ENCODE results near the gene SCARB2. TPM values are rescaled to one million over a fixed set of nuclear protein-coding genes. Genes with fewer than 3 reads are reported as not detected.

SCARB2 gene
- total RNA-seq, 2 experiments from 2014 or later: 8.9 to 15.6 TPM

DNA sequence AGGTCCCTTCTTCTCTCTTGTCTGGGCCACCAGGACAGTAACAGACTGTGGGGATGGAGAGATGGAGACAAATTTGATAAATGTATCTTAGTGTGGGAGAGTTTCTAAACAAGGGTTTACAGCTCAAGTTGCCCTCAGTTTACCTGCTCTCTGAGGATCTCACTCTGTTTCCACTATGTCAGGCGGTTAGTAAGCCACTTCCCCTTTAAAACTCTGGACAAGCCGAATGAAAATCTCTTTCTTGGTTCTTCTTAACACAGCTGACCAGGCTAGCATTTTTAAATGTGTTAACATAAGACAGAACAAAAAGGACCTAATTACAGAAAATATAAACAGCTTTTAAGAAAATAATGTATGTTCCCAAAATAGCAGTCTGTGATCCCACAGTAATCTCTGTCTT, 2.9 kb upstream of the SCARB2 start:
- peaks cover 34% of the 10 kb centered on the region for H3K4me1 Mint-ChIP-seq
- CTCF ChIA-PET: interaction anchor here (1.0 kb wide), 1 partner anchor 36 kb away, joined by 3 read pairs; no protein-coding TSS in a partner anchor
- ATAC-seq (no peak), DNase-seq (no peak)
- H3K27me3 Mint-ChIP-seq: peaks cover 5% of the 10 kb centered on the region
- peaks cover 2% of the 10 kb centered on the region for H3K36me3 Mint-ChIP-seq
- no peak overlapping the region for H3K27ac Mint-ChIP-seq
- H3K9me3 Mint-ChIP-seq (ENCODE audit: low read depth): no peaks in the 10 kb centered on the region
- no peak overlapping the region for H3K4me3 Mint-ChIP-seq

DNA sequence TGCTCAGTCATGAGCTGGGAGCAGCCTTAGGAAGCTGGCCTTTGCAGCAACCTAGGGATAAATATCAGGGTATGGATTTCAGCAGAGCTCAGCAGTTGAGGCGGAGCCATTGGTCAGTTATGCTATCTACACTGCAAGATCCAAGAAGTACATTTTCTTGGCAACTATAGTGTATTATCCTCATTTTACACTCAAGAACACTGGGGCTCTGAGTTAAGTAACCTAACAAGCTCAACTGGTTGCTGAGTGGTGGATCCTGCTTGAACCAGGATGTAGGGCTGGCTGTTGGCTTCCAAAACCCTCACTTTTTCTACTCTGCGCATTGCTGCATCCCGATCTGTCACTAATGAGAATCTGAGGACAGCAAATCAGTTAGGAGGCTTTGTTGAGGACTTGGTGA, 1.5 kb upstream of the SCARB2 start:
- CTCF ChIA-PET: interaction anchor here (0.7 to 2.1 kb wide), 4 partner anchors 15 to 289 kb away, joined by 3 to 10 read pairs (median 4); no protein-coding TSS in a partner anchor
- Mint-ChIP-seq H3K27ac (no peak overlapping the region), H3K27me3 (peaks cover 5% of the 10 kb centered on the region), H3K4me1 (peaks cover 39% of the 10 kb centered on the region), H3K9me3 (ENCODE audit: low read depth) (no peaks in the 10 kb centered on the region), H3K36me3 (peaks cover 2% of the 10 kb centered on the region), H3K4me3 (no peak overlapping the region)
- ATAC-seq (no peak), DNase-seq (no peak)

DNA sequence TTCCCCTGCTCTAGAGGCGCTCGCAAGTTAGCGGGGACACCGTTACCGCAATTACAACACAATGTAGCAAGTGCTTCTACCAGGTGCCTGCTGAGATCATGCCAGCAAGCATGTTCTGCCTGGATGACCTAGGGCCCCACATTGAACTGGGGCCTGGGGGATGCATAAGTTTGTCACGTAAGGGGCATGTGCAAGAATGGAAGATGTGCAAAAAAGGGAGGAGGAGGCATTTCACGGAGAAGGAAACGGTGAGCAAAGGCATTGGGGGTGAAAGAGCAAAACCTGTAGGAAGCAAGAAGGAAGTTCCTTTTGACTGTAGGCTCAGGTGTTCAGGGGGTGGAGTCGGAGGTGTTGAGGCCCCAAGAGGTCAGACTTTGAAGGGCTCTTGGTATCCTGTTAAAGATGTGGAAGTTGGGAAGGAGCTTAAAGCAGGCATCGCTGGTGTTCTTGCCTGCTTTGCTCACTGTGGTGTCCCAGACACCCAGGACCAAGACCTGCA, 602 bp upstream of the SCARB2 start:
- Mint-ChIP-seq H3K36me3 (peaks cover 2% of the 10 kb centered on the region), H3K4me1 (peaks cover 30% of the 10 kb centered on the region), H3K9me3 (ENCODE audit: low read depth) (no peaks in the 10 kb centered on the region), H3K27me3 (peaks cover 5% of the 10 kb centered on the region), H3K27ac (peak overlapping the region; percentile 91), H3K4me3 (peak overlapping the region; percentile 79)
- DNase-seq: no peak
- CTCF ChIA-PET: interaction anchor here (0.6 to 2.1 kb wide), 4 partner anchors 34 to 290 kb away, joined by 3 to 10 read pairs (median 4); no protein-coding TSS in a partner anchor
- ATAC-seq: no peak

DNA sequence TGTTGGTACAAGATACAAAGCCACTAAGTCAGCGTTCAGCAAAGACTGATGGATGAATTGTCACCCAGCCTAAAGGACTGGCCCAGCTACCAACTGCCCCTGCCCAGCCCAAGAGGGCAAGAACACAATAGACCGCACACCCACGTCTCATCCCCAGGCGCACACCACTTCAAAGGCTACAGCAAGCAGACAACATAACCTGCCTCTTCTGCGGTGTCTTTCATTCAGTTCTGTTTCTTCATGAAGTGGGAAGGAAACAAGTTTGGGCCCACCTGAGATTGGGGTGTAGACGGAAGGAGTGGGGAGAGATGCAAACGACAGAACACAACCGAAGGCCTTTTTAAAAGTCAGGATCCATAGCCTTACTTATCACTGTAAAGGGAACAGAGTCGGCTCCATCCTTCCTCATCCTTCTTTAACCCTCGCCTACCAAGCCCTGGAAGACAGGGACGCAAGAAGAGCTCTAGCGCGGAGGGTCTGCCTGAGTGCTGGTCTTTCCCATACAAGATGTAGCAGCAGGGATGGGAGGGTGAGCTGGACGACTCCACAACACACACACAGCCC, 691 bp downstream of the SCARB2 start:
- H3K9me3 Mint-ChIP-seq (ENCODE audit: low read depth): no peaks in the 10 kb centered on the region
- DNase-seq: peak; percentile 49
- H3K27ac Mint-ChIP-seq: peak overlapping the region; percentile 84
- peaks cover 35% of the 10 kb centered on the region for H3K4me1 Mint-ChIP-seq
- CTCF ChIA-PET: interaction anchor here (1.0 to 2.1 kb wide), 3 partner anchors 13 to 92 kb away, joined by 3 to 4 read pairs (median 4); no protein-coding TSS in a partner anchor
- peaks cover 2% of the 10 kb centered on the region for H3K36me3 Mint-ChIP-seq
- H3K4me3 Mint-ChIP-seq: peak overlapping the region; percentile 79
- H3K27me3 Mint-ChIP-seq: peaks cover 5% of the 10 kb centered on the region
- ATAC-seq: no peak

DNA sequence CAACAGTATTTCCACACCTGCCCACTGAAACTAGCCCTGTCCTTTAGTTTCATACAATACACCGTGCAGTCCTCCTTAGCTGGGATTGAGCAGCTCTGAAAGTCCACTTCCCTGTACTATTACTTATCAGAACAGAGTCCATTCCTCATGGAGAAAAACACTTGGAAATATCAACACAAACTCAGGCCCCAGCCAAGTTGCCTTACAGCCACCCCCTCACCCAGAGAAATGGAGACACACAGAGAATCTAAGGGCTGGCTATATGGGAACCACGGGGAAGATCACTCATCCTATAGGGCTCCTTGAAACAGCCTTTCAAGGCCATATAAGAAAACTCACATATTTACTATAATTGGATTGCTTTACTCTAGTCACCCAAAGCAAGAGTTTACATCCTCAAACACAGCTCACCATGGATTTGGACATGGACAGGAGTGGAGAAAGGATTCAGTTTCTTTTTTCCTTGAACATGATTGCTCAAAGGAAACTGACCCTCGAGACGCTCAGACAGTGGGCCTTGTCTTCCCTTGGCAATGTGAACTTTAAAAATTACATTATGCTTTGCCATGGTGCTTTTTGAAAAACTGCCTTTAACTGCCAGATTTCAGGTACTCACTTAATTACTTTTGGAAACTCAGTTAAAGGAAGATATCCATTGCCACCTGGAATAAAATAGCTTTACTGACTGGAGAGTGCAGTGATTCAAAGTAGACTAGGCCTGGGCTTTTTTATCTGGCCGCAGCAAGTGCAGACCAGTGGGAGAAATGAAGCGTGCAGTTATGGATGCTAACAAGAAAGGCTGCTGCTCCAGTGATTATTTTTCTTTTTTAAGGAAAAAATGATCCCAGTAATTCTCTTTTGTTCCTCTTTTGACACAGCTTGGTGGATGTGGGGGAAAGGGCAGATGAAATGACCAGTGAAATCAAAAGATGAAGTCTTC, 1.6 kb downstream of the SCARB2 start:
- CTCF ChIA-PET: interaction anchor here (1.2 to 2.2 kb wide), 4 partner anchors 12 to 166 kb away, joined by 3 to 11 read pairs (median 4); no protein-coding TSS in a partner anchor
- Mint-ChIP-seq H3K4me3 (peak overlapping the region; percentile 79), H3K9me3 (ENCODE audit: low read depth) (no peaks in the 10 kb centered on the region), H3K4me1 (peaks cover 35% of the 10 kb centered on the region), H3K27me3 (peaks cover 5% of the 10 kb centered on the region), H3K27ac (peak overlapping the region; percentile 84), H3K36me3 (peaks cover 2% of the 10 kb centered on the region)
- DNase-seq: no peak
- no peak for ATAC-seq

DNA sequence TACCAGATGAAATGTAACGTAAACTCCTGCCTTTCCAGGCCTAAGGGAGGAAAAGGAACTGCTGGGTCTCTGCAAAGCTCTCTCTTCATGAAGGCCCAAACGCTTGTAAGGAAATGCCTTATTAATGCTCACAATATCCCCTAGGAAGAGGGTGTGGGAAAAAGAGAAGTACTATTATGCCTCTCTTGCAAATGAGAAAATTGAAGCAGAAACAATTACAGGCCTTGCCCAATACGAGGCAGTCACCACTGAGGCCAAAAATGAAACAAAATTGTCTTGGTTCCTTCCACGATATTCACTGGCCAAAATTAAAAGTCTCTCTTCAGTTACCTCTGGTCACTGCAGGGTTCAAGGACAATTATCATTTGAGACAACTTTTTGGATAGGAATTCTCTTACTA, 3.2 kb downstream of the SCARB2 start:
- Mint-ChIP-seq H3K36me3 (peaks cover 2% of the 10 kb centered on the region), H3K4me1 (peaks cover 35% of the 10 kb centered on the region), H3K27me3 (no peaks in the 10 kb centered on the region), H3K4me3 (no peak overlapping the region), H3K9me3 (ENCODE audit: low read depth) (no peaks in the 10 kb centered on the region), H3K27ac (no peak overlapping the region)
- no peak for ATAC-seq
- DNase-seq: no peak
- CTCF ChIA-PET: interaction anchor here (2.1 to 2.2 kb wide), 2 partner anchors 30 to 168 kb away, joined by 4 to 11 read pairs; no protein-coding TSS in a partner anchor

DNA sequence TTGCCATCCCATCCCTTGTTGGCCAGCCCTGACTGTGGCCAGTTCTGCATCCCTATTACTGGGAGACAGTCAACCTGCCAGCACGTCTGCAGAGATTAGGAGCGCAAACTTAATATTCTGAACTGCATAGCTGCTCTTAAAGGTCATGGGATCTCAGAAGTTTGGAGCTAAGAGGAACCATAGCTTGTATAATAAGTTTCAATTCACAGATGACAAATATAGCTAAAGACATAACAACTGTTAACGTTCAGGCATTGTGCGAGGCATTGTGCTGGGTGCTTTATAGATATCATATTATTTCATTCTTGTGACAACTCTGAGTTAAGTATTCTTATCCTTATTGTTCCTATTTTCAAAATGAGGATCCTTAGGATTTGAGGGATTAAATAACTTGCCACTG, 3.7 kb downstream of the SCARB2 start:
- H3K27ac Mint-ChIP-seq: no peak overlapping the region
- H3K36me3 Mint-ChIP-seq: peaks cover 2% of the 10 kb centered on the region
- no peaks in the 10 kb centered on the region for H3K27me3 Mint-ChIP-seq
- no peak for ATAC-seq
- peaks cover 35% of the 10 kb centered on the region for H3K4me1 Mint-ChIP-seq
- CTCF ChIA-PET: interaction anchor here (2.1 kb wide), 1 partner anchor 30 kb away, joined by 11 read pairs; no protein-coding TSS in a partner anchor
- H3K4me3 Mint-ChIP-seq: no peak overlapping the region
- no peak for DNase-seq
- no peaks in the 10 kb centered on the region for H3K9me3 Mint-ChIP-seq (ENCODE audit: low read depth)

DNA sequence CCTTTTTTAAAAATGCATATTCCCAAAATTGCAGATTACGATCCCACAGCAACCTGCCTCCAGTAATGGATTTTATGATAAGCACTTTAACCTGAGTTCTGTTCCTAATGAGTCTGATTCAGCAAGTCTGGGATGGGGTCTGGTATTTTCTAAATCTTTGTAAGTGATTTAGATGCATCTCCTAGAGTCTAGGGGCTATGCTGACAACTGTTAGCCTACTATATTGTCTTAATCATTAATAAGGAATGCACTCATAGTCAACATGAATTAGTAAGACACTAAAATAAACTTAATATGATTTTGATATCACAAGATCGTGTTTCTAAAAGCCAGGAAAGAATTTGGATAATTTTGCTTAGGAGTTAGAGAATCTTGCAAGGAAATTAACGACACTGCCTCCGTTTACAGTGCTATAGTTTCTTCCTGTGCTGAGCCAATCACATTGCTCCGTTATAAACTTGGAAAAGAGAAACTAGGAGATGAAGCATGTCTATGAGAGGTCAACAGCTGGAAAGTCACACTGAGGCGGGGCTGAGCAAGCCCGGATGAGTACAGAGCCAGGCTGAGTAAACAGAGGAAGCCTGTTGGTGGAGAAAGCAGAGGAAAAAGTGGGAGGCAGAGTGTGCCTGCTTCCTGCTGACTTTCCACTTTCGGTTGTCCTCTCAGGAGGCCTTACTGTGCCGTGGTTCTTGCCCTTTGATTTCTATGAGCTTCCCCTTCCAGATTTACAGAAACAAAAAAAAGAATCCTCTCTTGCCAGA, 5.4 kb downstream of the SCARB2 start:
- CTCF ChIA-PET: no interaction called here
- Mint-ChIP-seq H3K4me1 (peaks cover 24% of the 10 kb centered on the region), H3K4me3 (no peak overlapping the region)

DNA sequence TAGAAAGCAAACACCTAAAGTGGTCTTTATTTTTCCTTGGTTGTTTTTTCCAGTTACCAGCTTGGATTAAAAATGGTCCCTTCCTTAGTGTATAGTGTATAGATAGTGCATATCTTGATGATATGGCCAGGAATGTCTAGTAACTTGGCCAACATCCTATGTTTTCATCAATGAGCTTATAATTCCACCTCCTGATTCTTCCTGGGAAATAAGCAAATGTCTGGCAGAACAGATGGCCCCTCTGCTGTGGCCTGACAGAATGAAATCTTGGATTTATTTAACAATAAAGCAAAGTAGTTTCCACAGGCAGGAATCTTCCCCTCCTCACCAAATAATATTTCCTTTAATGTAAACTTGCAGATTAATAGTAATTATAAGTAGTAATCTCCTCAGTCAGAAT, 6.1 kb downstream of the SCARB2 start:
- no peak for DNase-seq
- CTCF ChIA-PET: no interaction called here
- Mint-ChIP-seq H3K9me3 (ENCODE audit: low read depth) (no peaks in the 10 kb centered on the region), H3K27ac (no peak overlapping the region), H3K4me3 (no peak overlapping the region), H3K4me1 (peaks cover 18% of the 10 kb centered on the region), H3K36me3 (no peaks in the 10 kb centered on the region), H3K27me3 (no peaks in the 10 kb centered on the region)
- no peak for ATAC-seq

More for the DNA sequence above, 5.4 kb downstream of the SCARB2 start:
- H3K27ac Mint-ChIP-seq: no peak overlapping the region
- H3K36me3 Mint-ChIP-seq: no peaks in the 10 kb centered on the region
- no peaks in the 10 kb centered on the region for H3K27me3 Mint-ChIP-seq
- no peak for DNase-seq
- H3K9me3 Mint-ChIP-seq (ENCODE audit: low read depth): no peaks in the 10 kb centered on the region
- ATAC-seq: no peak

DNA sequence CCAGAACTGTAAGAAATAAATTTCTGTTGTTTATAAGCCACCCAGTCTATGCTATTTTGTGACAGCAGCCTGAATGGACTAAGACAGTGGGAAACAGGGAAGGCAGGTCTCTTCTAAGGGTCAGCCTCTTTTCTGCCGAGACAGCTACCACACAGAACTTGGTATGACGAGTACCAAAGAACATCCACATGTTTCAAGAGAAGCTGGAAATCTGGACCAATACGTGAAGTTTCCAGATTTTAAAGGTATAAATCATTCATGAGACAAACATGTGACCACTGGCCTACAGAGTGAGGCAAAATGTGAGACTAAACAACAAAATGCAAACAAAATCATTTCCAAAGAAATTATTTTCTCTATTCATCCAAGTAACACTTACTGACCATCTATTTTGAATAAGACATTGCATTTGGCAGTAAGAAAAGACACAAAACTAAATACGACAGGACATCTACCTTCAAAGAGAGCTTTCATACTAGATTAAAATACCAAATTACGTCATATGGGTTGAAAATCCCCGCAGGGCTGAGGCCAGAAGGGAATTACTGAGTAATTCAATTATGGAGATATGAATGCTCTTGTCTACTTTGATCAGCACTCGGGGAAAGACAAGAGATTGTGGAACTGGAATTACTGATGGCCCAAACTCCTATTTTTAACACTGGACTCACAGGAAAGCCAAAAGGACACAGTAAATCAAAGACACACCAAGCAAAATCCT, 7.2 kb downstream of the SCARB2 start:
- Mint-ChIP-seq H3K27ac (no peak overlapping the region), H3K4me1 (peaks cover 9% of the 10 kb centered on the region), H3K4me3 (no peak overlapping the region), H3K9me3 (ENCODE audit: low read depth) (no peaks in the 10 kb centered on the region), H3K36me3 (no peaks in the 10 kb centered on the region), H3K27me3 (no peaks in the 10 kb centered on the region)
- DNase-seq: no peak
- CTCF ChIA-PET: no interaction called here
- ATAC-seq: no peak

DNA sequence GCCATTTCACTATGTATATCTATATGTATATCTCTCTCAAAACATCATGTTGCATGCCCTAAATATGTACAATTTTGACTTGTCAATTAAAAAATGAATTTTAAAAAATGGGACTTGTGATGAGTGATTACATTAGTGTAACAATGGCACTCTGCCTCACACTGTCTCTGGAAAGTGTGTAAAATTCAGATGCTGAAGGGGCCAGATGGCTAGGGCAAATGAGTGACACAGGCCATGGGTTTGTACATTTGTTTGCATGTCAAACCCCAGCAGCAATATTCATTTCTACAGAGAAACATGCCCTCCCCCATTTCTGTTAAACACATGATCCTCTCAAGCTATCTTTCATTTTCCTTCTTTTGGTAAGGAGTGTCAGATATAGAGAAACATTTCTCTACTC, 8.1 kb downstream of the SCARB2 start:
- no peak overlapping the region for H3K27ac Mint-ChIP-seq
- CTCF ChIA-PET: interaction anchor here (2.3 kb wide), 1 partner anchor 26 kb away, joined by 7 read pairs; no protein-coding TSS in a partner anchor
- ATAC-seq (no peak), DNase-seq (no peak)
- peaks cover 10% of the 10 kb centered on the region for H3K4me1 Mint-ChIP-seq
- no peaks in the 10 kb centered on the region for H3K36me3 Mint-ChIP-seq
- H3K4me3 Mint-ChIP-seq: no peak overlapping the region
- no peaks in the 10 kb centered on the region for H3K27me3 Mint-ChIP-seq
- no peaks in the 10 kb centered on the region for H3K9me3 Mint-ChIP-seq (ENCODE audit: low read depth)

DNA sequence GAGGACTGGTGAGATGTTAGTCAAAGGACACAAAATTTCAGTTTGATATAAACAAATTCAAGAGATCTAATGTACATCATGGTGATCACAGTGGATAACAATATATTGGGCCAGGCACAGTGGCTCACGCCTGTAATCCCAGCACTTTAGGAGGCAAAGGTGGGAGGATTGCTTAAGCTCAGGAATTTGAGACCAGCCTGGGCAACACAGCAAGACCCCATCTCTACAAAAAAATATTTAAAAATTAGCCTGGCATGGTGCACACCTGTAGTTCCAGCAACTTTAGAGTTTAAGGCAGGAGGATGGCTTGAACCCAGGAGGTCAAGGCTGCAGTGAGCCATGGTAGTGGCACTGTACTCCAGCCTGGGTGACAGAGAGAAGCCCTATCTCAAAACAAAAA, 8.7 kb downstream of the SCARB2 start:
- no peaks in the 10 kb centered on the region for H3K27me3 Mint-ChIP-seq
- no peak overlapping the region for H3K27ac Mint-ChIP-seq
- CTCF ChIA-PET: interaction anchor here (2.3 kb wide), 1 partner anchor 25 kb away, joined by 7 read pairs; no protein-coding TSS in a partner anchor
- DNase-seq: no peak
- H3K36me3 Mint-ChIP-seq: no peaks in the 10 kb centered on the region
- H3K9me3 Mint-ChIP-seq (ENCODE audit: low read depth): no peaks in the 10 kb centered on the region
- ATAC-seq: no peak
- no peak overlapping the region for H3K4me3 Mint-ChIP-seq
- peaks cover 12% of the 10 kb centered on the region for H3K4me1 Mint-ChIP-seq

All from activated CD8-positive, alpha-beta memory T cell treated with anti-CD3 and anti-CD28 coated beads, Interleukin-2, amount 10 ng/mL, durations not matched to agents 7 days and 5 days (primary cell).